Neural cell (in vitro differentiated cells): Measurements from ENCODE around the gene PLEKHH2. TPM values are rescaled to one million over a fixed set of nuclear protein-coding genes. Genes with fewer than 3 reads are reported as not detected.

Experiments
- H2AFZ ChIP-seq: fragments of 200-600, 300-800 bp; sonication (generic), shearing (Covaris generic); 2 replicates; pipeline ENCODE4 v1.6.0; 2014; ENCODE audit warnings: low read depth, mild to moderate bottlenecking, antibody characterized with exemption, low read length, moderate library complexity
- H3F3A ChIP-seq: fragments of 200-600 bp; shearing (Covaris generic); 2 replicates; pipeline ENCODE4 v1.6.1; 2016; ENCODE audit warnings: mild to moderate bottlenecking, moderate library complexity, mixed read lengths, antibody characterized with exemption, low read length; ENCODE audit not compliant: insufficient read depth, poor library complexity, severe bottlenecking
- H3K27ac ChIP-seq: fragments of 200-600, 300-800 bp; sonication (generic), shearing (Covaris generic); 2 replicates; pipeline ENCODE4 v1.5.1; 2014; ENCODE audit warnings: mild to moderate bottlenecking, low read length, moderate library complexity
- H3K27me3 ChIP-seq: fragments of 300-800, 200-600 bp; sonication (generic), shearing (Covaris generic); 2 replicates; pipeline ENCODE4 v1.6.0; 2014; ENCODE audit warnings: mild to moderate bottlenecking, low read depth, low read length, moderate library complexity; ENCODE audit not compliant: insufficient read depth
- H3K36me3 ChIP-seq: fragments of 300-800, 200-600 bp; sonication (generic), shearing (Covaris generic); 2 replicates; pipeline ENCODE4 v1.5.1; 2014; ENCODE audit warnings: mild to moderate bottlenecking, antibody characterized with exemption, low read length, moderate library complexity; ENCODE audit not compliant: insufficient read depth
- H3K4me2 ChIP-seq: fragments of 300-800, 200-600 bp; sonication (generic), shearing (Covaris generic); 2 replicates; pipeline ENCODE4 v1.6.0; 2014; ENCODE audit warnings: mild to moderate bottlenecking, low read length
- H3K4me3 ChIP-seq: fragments of 300-800, 200-600 bp; sonication (generic), shearing (Covaris generic); 2 replicates; pipeline ENCODE4 v1.5.1; 2014; ENCODE audit warnings: mild to moderate bottlenecking, low read length, moderate library complexity
- H3K79me2 ChIP-seq: fragments of 200-600 bp; shearing (Covaris generic); replicated peaks from 2 replicates; pipeline ENCODE4 v1.6.0; 2014; ENCODE audit warnings: mild to moderate bottlenecking, low read length, moderate library complexity; ENCODE audit not compliant: insufficient read depth
- H3K9ac ChIP-seq: fragments of 300-800, 200-600 bp; sonication (generic), shearing (Covaris generic); 2 replicates; pipeline ENCODE4 v1.6.1; 2016; ENCODE audit warnings: mild to moderate bottlenecking, low read length, mixed read lengths
- H3K9me2 ChIP-seq: fragments of 200-600 bp; shearing (Covaris generic); 2 replicates; pipeline ENCODE4 v1.6.1; 2016; ENCODE audit warnings: mild to moderate bottlenecking, low read length, mixed read lengths; ENCODE audit not compliant: insufficient read depth
- H3K9me3 ChIP-seq: fragments of 200-600, 300-800 bp; sonication (generic), shearing (Covaris generic); 2 replicates; pipeline ENCODE4 v1.6.1; 2016; ENCODE audit warnings: mild to moderate bottlenecking, mixed run types, low read length, moderate library complexity, mixed read lengths
- H4K20me1 ChIP-seq: fragments of 200-600 bp; shearing (Covaris generic); 2 replicates; pipeline ENCODE4 v1.6.1; 2016; ENCODE audit warnings: mild to moderate bottlenecking, mixed run types; ENCODE audit not compliant: insufficient read depth
- EP300 ChIP-seq: fragments of 450-650 bp; conservative IDR thresholded peaks from 2 replicates; pipeline ENCODE4 v1.6.1; 2014; ENCODE audit warnings: antibody characterized with exemption, mild to moderate bottlenecking, moderate library complexity; ENCODE audit not compliant: poor library complexity, severe bottlenecking
- EZH2 ChIP-seq: fragments of 200-600, 300-800 bp; shearing (Covaris generic), sonication (generic); IDR thresholded peaks from 2 replicates; pipeline ENCODE4 v1.6.1; 2014; ENCODE audit warnings: antibody characterized with exemption, low read length, borderline replicate concordance, mild to moderate bottlenecking; ENCODE audit not compliant: insufficient read depth, poor library complexity, severe bottlenecking
- MXI1 ChIP-seq: fragments of 450-650 bp; conservative IDR thresholded peaks from 2 replicates; pipeline ENCODE4 v1.6.1; 2014; ENCODE audit warnings: antibody characterized with exemption, mild to moderate bottlenecking; ENCODE audit not compliant: poor library complexity, severe bottlenecking
- POLR2AphosphoS5 ChIP-seq: IDR thresholded peaks from 2 replicates; pipeline ENCODE4 v1.6.1; 2012
- RAD21 ChIP-seq: fragments of 450-650 bp; conservative IDR thresholded peaks from 2 replicates; pipeline ENCODE4 v1.6.1; 2014; ENCODE audit warnings: antibody characterized with exemption, mild to moderate bottlenecking, moderate library complexity
- REST ChIP-seq: IDR thresholded peaks from 2 replicates; pipeline ENCODE4 v1.6.1; 2012; ENCODE audit warnings: borderline replicate concordance
- SMC3 ChIP-seq: fragments of 450-650 bp; conservative IDR thresholded peaks from 2 replicates; pipeline ENCODE4 v1.6.1; 2014; ENCODE audit warnings: antibody characterized with exemption, mild to moderate bottlenecking, moderate library complexity; ENCODE audit not compliant: poor library complexity
- TAF1 ChIP-seq: IDR thresholded peaks from 2 replicates; pipeline ENCODE4 v1.6.1; 2012; ENCODE audit warnings: low read depth
- polyA plus RNA-seq: library from polyadenylated mRNA; depleted of rRNA; stranded (reverse); fragments of >200 nt; gene quantifications from 2 replicates; pipeline ENCODE4 v1.2.3, GENCODE V29; 2014
- TF ChIP-seq, protein P1 (sequence below): fragments of 450-650 bp; IDR thresholded peaks from 2 replicates; pipeline ENCODE4 v1.5.1; 2014; ENCODE audit warnings: antibody characterized with exemption, mild to moderate bottlenecking, moderate library complexity; ENCODE audit not compliant: poor library complexity, severe bottlenecking

PLEKHH2 gene
- polyA plus RNA-seq, 1 donor from 2014 or later: 0.50 TPM

- H4K20me1 ChIP-seq: no peaks in the 10 kb centered on the region
- H3K79me2 ChIP-seq: no peaks in the 10 kb centered on the region
- TF ChIP-seq EP300 (no peak), TAF1 (no peak), SMC3 (no peak), RAD21 (no peak), POLR2AphosphoS5 (no peak), REST (no peak), MXI1 (no peak), EZH2 (no peak)
- TF ChIP-seq, protein P1, sequence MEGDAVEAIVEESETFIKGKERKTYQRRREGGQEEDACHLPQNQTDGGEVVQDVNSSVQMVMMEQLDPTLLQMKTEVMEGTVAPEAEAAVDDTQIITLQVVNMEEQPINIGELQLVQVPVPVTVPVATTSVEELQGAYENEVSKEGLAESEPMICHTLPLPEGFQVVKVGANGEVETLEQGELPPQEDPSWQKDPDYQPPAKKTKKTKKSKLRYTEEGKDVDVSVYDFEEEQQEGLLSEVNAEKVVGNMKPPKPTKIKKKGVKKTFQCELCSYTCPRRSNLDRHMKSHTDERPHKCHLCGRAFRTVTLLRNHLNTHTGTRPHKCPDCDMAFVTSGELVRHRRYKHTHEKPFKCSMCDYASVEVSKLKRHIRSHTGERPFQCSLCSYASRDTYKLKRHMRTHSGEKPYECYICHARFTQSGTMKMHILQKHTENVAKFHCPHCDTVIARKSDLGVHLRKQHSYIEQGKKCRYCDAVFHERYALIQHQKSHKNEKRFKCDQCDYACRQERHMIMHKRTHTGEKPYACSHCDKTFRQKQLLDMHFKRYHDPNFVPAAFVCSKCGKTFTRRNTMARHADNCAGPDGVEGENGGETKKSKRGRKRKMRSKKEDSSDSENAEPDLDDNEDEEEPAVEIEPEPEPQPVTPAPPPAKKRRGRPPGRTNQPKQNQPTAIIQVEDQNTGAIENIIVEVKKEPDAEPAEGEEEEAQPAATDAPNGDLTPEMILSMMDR: no peak
- H3K9me3 ChIP-seq: no peaks in the 10 kb centered on the region
- no peaks in the 10 kb centered on the region for H3K36me3 ChIP-seq
- no peak overlapping the region for H2AFZ ChIP-seq
- no peak overlapping the region for H3K4me3 ChIP-seq
- no peaks in the 10 kb centered on the region for H3K9me2 ChIP-seq
- H3K27ac ChIP-seq: no peak overlapping the region
- H3K9ac ChIP-seq: no peak overlapping the region
- no peaks in the 10 kb centered on the region for H3K27me3 ChIP-seq
- no peaks in the 10 kb centered on the region for H3F3A ChIP-seq
- no peak overlapping the region for H3K4me2 ChIP-seq
Measured at GRCh38 chr2:43766006-43766405, 128.9 kb downstream of the PLEKHH2 start.

DNA sequence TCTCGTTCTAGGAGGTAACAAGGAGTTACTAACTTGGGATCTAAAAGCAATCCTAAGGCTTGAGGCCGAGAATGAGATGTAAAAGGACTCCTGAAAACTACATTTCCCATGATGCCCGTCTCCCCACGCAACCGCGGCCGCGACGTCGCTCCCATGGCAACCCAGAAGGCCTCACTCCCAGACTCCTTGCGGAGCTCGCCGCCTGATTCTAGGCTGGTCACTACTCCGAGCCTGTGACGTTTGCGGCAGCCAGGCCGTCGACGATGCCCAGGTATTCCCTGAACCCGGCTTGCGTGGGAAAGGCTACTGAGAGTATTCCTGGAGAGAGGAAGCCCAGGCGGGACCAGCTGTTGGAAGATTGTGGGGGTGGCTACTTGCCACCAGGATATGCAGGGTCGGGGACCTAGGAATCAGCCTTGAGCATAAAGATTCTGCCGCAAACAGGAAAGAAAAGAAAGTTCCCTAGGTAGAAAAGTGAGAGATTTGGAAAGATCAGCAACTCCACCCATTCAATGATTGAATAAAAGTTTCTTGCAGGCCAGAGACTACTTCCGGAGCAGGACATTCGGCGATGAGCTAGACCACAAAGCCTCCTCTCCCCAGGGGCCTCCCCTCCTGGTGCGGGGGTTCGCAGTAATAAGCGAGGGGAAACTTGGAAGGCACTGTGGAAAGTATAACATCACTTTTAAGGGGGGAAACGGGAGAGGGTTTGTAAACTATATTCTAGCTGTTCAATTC lies 137.0 kb downstream of the PLEKHH2 start, which contains the start of gene DYNC2LI1:
Gene DYNC2LI1, plus strand, starts transcription at position 164 of the 738 bp plus-strand sequence. Its CDS starts 100 bp downstream, at position 264.
- H4K20me1 ChIP-seq: no peaks in the 10 kb centered on the region
- peak within 1 kb of the TSS; percentile 69 for H3K9ac ChIP-seq
- no peaks in the 10 kb centered on the region for H3K36me3 ChIP-seq
- no peaks in the 10 kb centered on the region for H3F3A ChIP-seq
- peak within 1 kb of the TSS; percentile 63 for H3K27ac ChIP-seq
- peak within 1 kb of the TSS; percentile 88 for H2AFZ ChIP-seq
- H3K27me3 ChIP-seq: no peaks in the 10 kb centered on the region
- no peaks in the 10 kb centered on the region for H3K9me2 ChIP-seq
- H3K4me2 ChIP-seq: peak within 1 kb of the TSS; percentile 71
- TF ChIP-seq SMC3 (peak; percentile 61), RAD21 (peak; percentile 46), REST (peak; percentile 74), POLR2AphosphoS5 (peak; percentile 51), TAF1 (no peak), EP300 (peak; percentile 65), EZH2 (no peak), MXI1 (peak; percentile 78)
- TF ChIP-seq, protein P1: peak; percentile 33
- H3K79me2 ChIP-seq: peaks cover 5% of the 10 kb centered on the region
- H3K9me3 ChIP-seq: no peaks in the 10 kb centered on the region
- H3K4me3 ChIP-seq: peak within 1 kb of the TSS; percentile 72
